Measurements from ENCODE around the gene NBEA. TPM values are rescaled to one million over a fixed set of nuclear protein-coding genes. Genes with fewer than 3 reads are reported as not detected.

The NBEA gene
- polyA plus RNA-seq, 1 experiment, result 1.3 TPM

GRCh38 chr13:35349673-35350278, 407.7 kb downstream of the NBEA start:
- DNase-seq (ENCODE audit: low read depth, low spot score), result no peak
- TF ChIP-seq CTCF (IDR thresholded peaks at IDR 0.05; ENCODE audit: low read depth, low read length), result no peak
- POLR2A ChIA-PET, result no interaction called here

GRCh38 chr13:35354285-35354684, 412.2 kb downstream of the NBEA start:
- H3K27ac ChIP-seq (ENCODE audit: low read depth, low read length), result no peak overlapping the region
- no peak overlapping the region for H3K4me3 ChIP-seq (ENCODE audit: low read depth, low read length)
- H3K27me3 ChIP-seq (ENCODE audit: control insufficient read depth, insufficient read depth, low read length), result no peaks in the 10 kb centered on the region
- ChIA-PET POLR2A (no interaction called here), CTCF (no interaction called here)
- TF ChIP-seq CTCF (IDR thresholded peaks at IDR 0.05; ENCODE audit: low read depth, low read length), result no peak
- DNase-seq (ENCODE audit: low read depth, low spot score), result no peak
- no peaks in the 10 kb centered on the region for H3K9me3 ChIP-seq (ENCODE audit: control insufficient read depth, insufficient read depth, low read length)

More at GRCh38 chr13:35349673-35350278, 407.7 kb downstream of the NBEA start:
- Histone ChIP-seq H3K9me3 (ENCODE audit: control insufficient read depth, insufficient read depth, low read length) (no peaks in the 10 kb centered on the region), H3K27me3 (ENCODE audit: control insufficient read depth, insufficient read depth, low read length) (no peaks in the 10 kb centered on the region), H3K4me3 (ENCODE audit: low read depth, low read length) (no peak overlapping the region), H3K27ac (ENCODE audit: low read depth, low read length) (no peak overlapping the region)
- CTCF ChIA-PET, result no interaction called here

GRCh38 chr13:35354882-35355281, 412.8 kb downstream of the NBEA start:
- H3K27me3 ChIP-seq (ENCODE audit: control insufficient read depth, insufficient read depth, low read length), result no peaks in the 10 kb centered on the region
- ChIA-PET POLR2A (no interaction called here), CTCF (no interaction called here)
- H3K4me3 ChIP-seq (ENCODE audit: low read depth, low read length), result no peak overlapping the region
- no peak for DNase-seq (ENCODE audit: low read depth, low spot score)
- TF ChIP-seq CTCF (IDR thresholded peaks at IDR 0.05; ENCODE audit: low read depth, low read length), result no peak
- no peak overlapping the region for H3K27ac ChIP-seq (ENCODE audit: low read depth, low read length)
- no peaks in the 10 kb centered on the region for H3K9me3 ChIP-seq (ENCODE audit: control insufficient read depth, insufficient read depth, low read length)

GRCh38 chr13:35356572-35356971, 414.5 kb downstream of the NBEA start:
- Histone ChIP-seq H3K4me3 (ENCODE audit: low read depth, low read length) (no peak overlapping the region), H3K27ac (ENCODE audit: low read depth, low read length) (no peak overlapping the region), H3K9me3 (ENCODE audit: control insufficient read depth, insufficient read depth, low read length) (no peaks in the 10 kb centered on the region), H3K27me3 (ENCODE audit: control insufficient read depth, insufficient read depth, low read length) (no peaks in the 10 kb centered on the region)
- no peak for TF ChIP-seq CTCF (IDR thresholded peaks at IDR 0.05; ENCODE audit: low read depth, low read length)
- no peak for DNase-seq (ENCODE audit: low read depth, low spot score)
- ChIA-PET POLR2A (no interaction called here), CTCF (no interaction called here)

GRCh38 chr13:35365883-35366282, 423.8 kb downstream of the NBEA start:
- CTCF ChIA-PET, result no interaction called here
- POLR2A ChIA-PET, result no interaction called here
- TF ChIP-seq CTCF (IDR thresholded peaks at IDR 0.05; ENCODE audit: low read depth, low read length), result no peak
- H3K27ac ChIP-seq (ENCODE audit: low read depth, low read length), result no peak overlapping the region
- no peaks in the 10 kb centered on the region for H3K9me3 ChIP-seq (ENCODE audit: control insufficient read depth, insufficient read depth, low read length)
- no peaks in the 10 kb centered on the region for H3K27me3 ChIP-seq (ENCODE audit: control insufficient read depth, insufficient read depth, low read length)
- no peak overlapping the region for H3K4me3 ChIP-seq (ENCODE audit: low read depth, low read length)
- no peak for DNase-seq (ENCODE audit: low read depth, low spot score)

Measured in AG04450 (cell line).